Epithelial cell of proximal tubule (primary cell): ENCODE data around the gene BIN2. TPM values are rescaled to one million over a fixed set of nuclear protein-coding genes. Genes with fewer than 3 reads are reported as not detected.

Experiments used
- DNase-seq: peaks from one replicate; pipeline ENCODE4 v3.0.0-alpha.2; 2011; ENCODE audit warnings: low read depth
- H3K4me3 ChIP-seq: 2 replicates; pipeline ENCODE4 v1.5.1; 2011; ENCODE audit warnings: low read depth, mild to moderate bottlenecking, low read length
- CTCF ChIP-seq: conservative IDR thresholded peaks from 2 replicates; pipeline ENCODE4 v1.5.1; 2012; ENCODE audit warnings: low read depth, mild to moderate bottlenecking, low read length
- total RNA-seq: library from RNA; depleted of rRNA; stranded (reverse); fragments of >200 nt; gene quantifications from 2 replicates; pipeline ENCODE4 v1.2.3, GENCODE V29; 2015

BIN2 gene
- total RNA-seq, 1 donor from 2014 or later = not detected

DNA sequence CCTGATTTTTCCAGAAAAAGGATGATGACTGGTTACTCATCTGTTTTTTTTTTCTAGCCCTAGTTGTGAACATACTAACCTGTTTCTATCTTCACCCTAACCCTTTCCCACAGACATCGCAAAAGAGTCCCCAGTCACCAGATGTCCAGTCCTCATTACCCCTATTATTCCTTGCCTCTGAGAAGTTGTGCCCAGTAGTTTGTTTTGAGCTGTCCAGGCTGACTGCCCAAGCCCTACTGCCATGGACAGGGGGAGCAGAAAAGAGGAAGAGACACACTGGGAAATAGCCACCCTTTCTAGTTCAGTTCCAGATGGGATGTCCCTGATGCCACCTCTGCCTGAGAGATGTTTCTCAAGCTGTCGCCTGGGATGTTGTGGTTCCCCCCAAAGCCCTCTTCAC, 36.3 kb upstream of the BIN2 start:
- no peak for TF ChIP-seq CTCF
- DNase-seq = no peak
- H3K4me3 ChIP-seq = no peak overlapping the region

- no peak for TF ChIP-seq CTCF
- no peak for DNase-seq
These were observed 35.9 kb upstream of the BIN2 start for GRCh38 chr12:51359851-51360250.

GRCh38 chr12:51358496-51358895, 34.5 kb upstream of the BIN2 start:
- no peak for TF ChIP-seq CTCF
- no peak for DNase-seq
- no peak overlapping the region for H3K4me3 ChIP-seq

More at GRCh38 chr12:51359851-51360250, 35.9 kb upstream of the BIN2 start:
- H3K4me3 ChIP-seq = no peak overlapping the region

- TF ChIP-seq CTCF = no peak
- no peak for DNase-seq
- H3K4me3 ChIP-seq = no peak overlapping the region
These were observed 33.5 kb upstream of the BIN2 start for GRCh38 chr12:51357374-51358047.

GRCh38 chr12:51351913-51352532, 28.0 kb upstream of the BIN2 start:
- no peak overlapping the region for H3K4me3 ChIP-seq
- DNase-seq = no peak
- peak; percentile 79 for TF ChIP-seq CTCF

DNA sequence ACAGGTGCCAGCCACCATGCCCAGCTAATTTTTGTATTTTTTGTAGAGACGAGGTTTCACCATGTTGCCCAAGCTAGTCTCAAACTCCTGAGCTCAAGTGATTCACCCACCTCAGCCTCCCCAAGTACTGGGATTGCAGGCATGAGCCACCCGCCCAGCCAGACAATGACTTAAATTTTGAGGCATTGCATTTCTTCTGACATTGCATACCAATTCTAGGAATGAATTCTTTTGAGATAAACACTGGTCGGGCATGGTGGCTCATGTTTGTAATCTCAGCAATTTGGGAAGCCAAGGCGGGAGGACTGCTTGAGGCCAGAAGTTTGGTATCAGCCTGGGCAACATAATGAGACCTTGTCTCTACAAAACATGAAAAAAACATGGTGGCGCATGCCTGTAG, 25.1 kb upstream of the BIN2 start:
- DNase-seq = no peak
- no peak for TF ChIP-seq CTCF
- no peak overlapping the region for H3K4me3 ChIP-seq

GRCh38 chr12:51348116-51348515, 24.1 kb upstream of the BIN2 start:
- DNase-seq = no peak
- no peak for TF ChIP-seq CTCF
- no peak overlapping the region for H3K4me3 ChIP-seq
